ENCODE measurements around the gene NCF4. TPM values are rescaled to one million over a fixed set of nuclear protein-coding genes. Genes with fewer than 3 reads are reported as not detected.

NCF4 gene
- total and polyA plus RNA-seq, 7 donors = 1.5 to 4.3 (median 2.6) TPM

GRCh38 chr22:36819112-36819511, 41.7 kb upstream of the NCF4 start:
- H3K9me3 ChIP-seq = no peaks in the 10 kb centered on the region
- intact Hi-C loops (cut with DNase I) = no loop called here
- H3K27ac ChIP-seq = no peak overlapping the region
- TF ChIP-seq CTCF (IDR thresholded peaks at IDR 0.05) = no peak
- DNase-seq = no peak
- ATAC-seq = no peak
- peaks cover 10% of the 10 kb centered on the region for H3K4me1 ChIP-seq
- no peaks in the 10 kb centered on the region for H3K36me3 ChIP-seq (ENCODE audit: insufficient read depth in 1 of 2, low read depth in 1 of 2)
- H3K27me3 ChIP-seq (ENCODE audit: insufficient read depth in 3 of 3, low read length in 2 of 3) = peaks cover 0 to 67% (median 22%) of the 10 kb centered on the region in 3 donors
- 10 to 32% (median 17%) methylated on average over 9 of the region's 9 CpGs for WGBS, 3 donors
- H3K4me3 ChIP-seq = no peak overlapping the region

- ATAC-seq (no peak), DNase-seq (no peak)
- Histone ChIP-seq H3K27me3 (ENCODE audit: insufficient read depth in 3 of 3, low read length in 2 of 3) (peaks cover 0 to 33% (median 6%) of the 10 kb centered on the region in 3 donors), H3K4me3 (no peak overlapping the region), H3K9me3 (no peaks in the 10 kb centered on the region), H3K4me1 (no peaks in the 10 kb centered on the region), H3K27ac (no peak overlapping the region), H3K36me3 (ENCODE audit: insufficient read depth in 1 of 2, low read depth in 1 of 2) (no peaks in the 10 kb centered on the region)
- WGBS, 3 donors = 59 to 61% (median 59%) methylated on average over 6 of the region's 6 CpGs
- TF ChIP-seq CTCF (IDR thresholded peaks at IDR 0.05) = no peak
- intact Hi-C loops (cut with DNase I) = no loop called here
Measured at GRCh38 chr22:36822581-36822980, 38.2 kb upstream of the NCF4 start.

GRCh38 chr22:36823186-36823839, 37.5 kb upstream of the NCF4 start:
- 22 to 25% (median 22%) methylated on average over 14 to 17 of the region's 17 CpGs for WGBS, 3 donors
- H3K36me3 ChIP-seq (ENCODE audit: insufficient read depth in 1 of 2, low read depth in 1 of 2) = no peaks in the 10 kb centered on the region
- DNase-seq (no peak), ATAC-seq (peak in 3 of 4 donors; percentile 28 to 86 (median 41))
- peaks cover 0 to 25% (median 0%) of the 10 kb centered on the region in 3 donors for H3K27me3 ChIP-seq (ENCODE audit: insufficient read depth in 3 of 3, low read length in 2 of 3)
- intact Hi-C loops (cut with DNase I) = no loop called here
- H3K27ac ChIP-seq = no peak overlapping the region
- H3K4me1 ChIP-seq = no peaks in the 10 kb centered on the region
- H3K4me3 ChIP-seq = no peak overlapping the region
- H3K9me3 ChIP-seq = no peaks in the 10 kb centered on the region
- TF ChIP-seq CTCF (IDR thresholded peaks at IDR 0.05) = no peak

- no peak for DNase-seq
- no peak for ATAC-seq
- Histone ChIP-seq H3K4me1 (no peaks in the 10 kb centered on the region), H3K27me3 (ENCODE audit: insufficient read depth in 3 of 3, low read length in 2 of 3) (peaks cover 0 to 12% (median 0%) of the 10 kb centered on the region in 3 donors), H3K27ac (no peak overlapping the region), H3K4me3 (no peak overlapping the region), H3K36me3 (ENCODE audit: insufficient read depth in 1 of 2, low read depth in 1 of 2) (no peaks in the 10 kb centered on the region), H3K9me3 (no peaks in the 10 kb centered on the region)
- intact Hi-C loops (cut with DNase I) = no loop called here
- WGBS, 3 donors = 94 to 100% (median 95%) methylated on average over 2 of the region's 2 CpGs
- no peak for TF ChIP-seq CTCF (IDR thresholded peaks at IDR 0.05)
Measured at GRCh38 chr22:36824655-36825054, 36.2 kb upstream of the NCF4 start.

GRCh38 chr22:36826262-36826661, 34.5 kb upstream of the NCF4 start:
- WGBS, 3 donors = 57 to 69% (median 57%) methylated on average over 6 of the region's 6 CpGs
- no peaks in the 10 kb centered on the region for H3K36me3 ChIP-seq (ENCODE audit: insufficient read depth in 1 of 2, low read depth in 1 of 2)
- peaks cover 0 to 2% (median 0%) of the 10 kb centered on the region in 3 donors for H3K27me3 ChIP-seq (ENCODE audit: insufficient read depth in 3 of 3, low read length in 2 of 3)
- H3K4me3 ChIP-seq = no peak overlapping the region
- intact Hi-C loops (cut with DNase I) = no loop called here
- DNase-seq = no peak
- no peaks in the 10 kb centered on the region for H3K9me3 ChIP-seq
- no peaks in the 10 kb centered on the region for H3K4me1 ChIP-seq
- no peak overlapping the region for H3K27ac ChIP-seq
- no peak for ATAC-seq
- TF ChIP-seq CTCF (IDR thresholded peaks at IDR 0.05) = no peak
